Ishikawa (cell line): ENCODE results near the gene KIN.

ENCODE experiments used
- EGR1 ChIP-seq: IDR thresholded peaks from 2 replicates; pipeline ENCODE4 v1.6.1; 2012
- EP300 ChIP-seq: IDR thresholded peaks from 2 replicates; pipeline ENCODE4 v1.6.1; 2012; ENCODE audit warnings: borderline replicate concordance
- FOXM1 ChIP-seq: IDR thresholded peaks from 2 replicates; pipeline ENCODE4 v1.6.1; 2012; ENCODE audit warnings: low read depth, borderline replicate concordance
- NFIC ChIP-seq: IDR thresholded peaks from 2 replicates; pipeline ENCODE4 v1.6.1; 2012
- RAD21 ChIP-seq: IDR thresholded peaks from 2 replicates; pipeline ENCODE4 v1.6.1; 2012; ENCODE audit warnings: low read depth
- TAF1 ChIP-seq: IDR thresholded peaks from 2 replicates; pipeline ENCODE4 v1.6.1; 2012; ENCODE audit warnings: low read depth, mild to moderate bottlenecking
- TCF12 ChIP-seq: IDR thresholded peaks from 2 replicates; pipeline ENCODE4 v1.6.1; 2012; ENCODE audit warnings: low read depth
- YY1 ChIP-seq: IDR thresholded peaks from 2 replicates; pipeline ENCODE4 v1.6.1; 2012; ENCODE audit warnings: low read depth
- ZBTB7A ChIP-seq: IDR thresholded peaks from 2 replicates; pipeline ENCODE4 v1.6.1; 2012; ENCODE audit warnings: low read depth
- TF ChIP-seq, protein P1 (sequence below): IDR thresholded peaks from 2 replicates; pipeline ENCODE4 v1.6.1; 2012; ENCODE audit warnings: low read depth, mild to moderate bottlenecking
- TF ChIP-seq, protein P2 (sequence below): IDR thresholded peaks from 2 replicates; pipeline ENCODE4 v1.6.1; 2012

DNA sequence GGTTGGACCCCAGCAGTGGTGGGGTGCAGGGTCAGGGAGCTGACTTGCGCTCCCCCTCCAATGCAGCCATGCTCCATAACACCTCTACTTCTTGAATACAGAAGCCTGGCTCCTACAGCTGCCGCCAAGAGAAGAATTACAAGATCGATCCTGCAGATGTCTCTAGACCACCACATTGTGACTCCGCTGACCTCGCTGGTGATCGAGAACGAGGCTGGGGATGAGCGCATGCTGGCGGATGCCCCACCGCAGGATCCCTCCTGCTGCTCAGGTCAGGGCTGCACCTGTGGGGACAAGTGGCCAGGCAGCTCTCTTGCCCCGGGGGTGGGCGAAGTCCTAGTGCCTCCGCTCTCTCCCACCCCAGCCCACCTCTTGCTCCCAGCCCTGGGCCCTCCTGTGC is 53.0 kb downstream of the KIN start:
- TF ChIP-seq, protein P1, sequence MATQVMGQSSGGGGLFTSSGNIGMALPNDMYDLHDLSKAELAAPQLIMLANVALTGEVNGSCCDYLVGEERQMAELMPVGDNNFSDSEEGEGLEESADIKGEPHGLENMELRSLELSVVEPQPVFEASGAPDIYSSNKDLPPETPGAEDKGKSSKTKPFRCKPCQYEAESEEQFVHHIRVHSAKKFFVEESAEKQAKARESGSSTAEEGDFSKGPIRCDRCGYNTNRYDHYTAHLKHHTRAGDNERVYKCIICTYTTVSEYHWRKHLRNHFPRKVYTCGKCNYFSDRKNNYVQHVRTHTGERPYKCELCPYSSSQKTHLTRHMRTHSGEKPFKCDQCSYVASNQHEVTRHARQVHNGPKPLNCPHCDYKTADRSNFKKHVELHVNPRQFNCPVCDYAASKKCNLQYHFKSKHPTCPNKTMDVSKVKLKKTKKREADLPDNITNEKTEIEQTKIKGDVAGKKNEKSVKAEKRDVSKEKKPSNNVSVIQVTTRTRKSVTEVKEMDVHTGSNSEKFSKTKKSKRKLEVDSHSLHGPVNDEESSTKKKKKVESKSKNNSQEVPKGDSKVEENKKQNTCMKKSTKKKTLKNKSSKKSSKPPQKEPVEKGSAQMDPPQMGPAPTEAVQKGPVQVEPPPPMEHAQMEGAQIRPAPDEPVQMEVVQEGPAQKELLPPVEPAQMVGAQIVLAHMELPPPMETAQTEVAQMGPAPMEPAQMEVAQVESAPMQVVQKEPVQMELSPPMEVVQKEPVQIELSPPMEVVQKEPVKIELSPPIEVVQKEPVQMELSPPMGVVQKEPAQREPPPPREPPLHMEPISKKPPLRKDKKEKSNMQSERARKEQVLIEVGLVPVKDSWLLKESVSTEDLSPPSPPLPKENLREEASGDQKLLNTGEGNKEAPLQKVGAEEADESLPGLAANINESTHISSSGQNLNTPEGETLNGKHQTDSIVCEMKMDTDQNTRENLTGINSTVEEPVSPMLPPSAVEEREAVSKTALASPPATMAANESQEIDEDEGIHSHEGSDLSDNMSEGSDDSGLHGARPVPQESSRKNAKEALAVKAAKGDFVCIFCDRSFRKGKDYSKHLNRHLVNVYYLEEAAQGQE, result no peak
- no peak for TF ChIP-seq EGR1
- no peak for TF ChIP-seq RAD21
- TF ChIP-seq FOXM1, result no peak
- TF ChIP-seq TAF1, result no peak
- no peak for TF ChIP-seq YY1
- no peak for TF ChIP-seq NFIC
- no peak for TF ChIP-seq EP300
- TF ChIP-seq, protein P2, sequence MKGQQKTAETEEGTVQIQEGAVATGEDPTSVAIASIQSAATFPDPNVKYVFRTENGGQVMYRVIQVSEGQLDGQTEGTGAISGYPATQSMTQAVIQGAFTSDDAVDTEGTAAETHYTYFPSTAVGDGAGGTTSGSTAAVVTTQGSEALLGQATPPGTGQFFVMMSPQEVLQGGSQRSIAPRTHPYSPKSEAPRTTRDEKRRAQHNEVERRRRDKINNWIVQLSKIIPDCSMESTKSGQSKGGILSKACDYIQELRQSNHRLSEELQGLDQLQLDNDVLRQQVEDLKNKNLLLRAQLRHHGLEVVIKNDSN, result no peak
- no peak for TF ChIP-seq ZBTB7A
- TF ChIP-seq TCF12, result no peak
